CD8-positive, alpha-beta memory T cell (primary cell): ENCODE results near the gene EFCAB6. TPM values are rescaled to one million over a fixed set of nuclear protein-coding genes. Genes with fewer than 3 reads are reported as not detected.

Experiments
- CTCF ChIA-PET: fragments of 350-600 bp; sonication (Branson Sonifier 250); formaldehyde crosslinking; loops from one replicate; lab custom pipeline; 2021; ENCODE audit warnings: antibody characterized with exemption; lab: Charles Lee
- POLR2A ChIA-PET: fragments of 350-600 bp; sonication (Branson Sonifier 250); formaldehyde crosslinking; loops from one replicate; lab custom pipeline; 2021; ENCODE audit warnings: antibody characterized with exemption; lab: Charles Lee
- DNase-seq, 5 donors: peaks; one replicate each; pipeline versions ENCODE4 v3.0.0 to v3.0.0-alpha.2; 2020 to 2022; ENCODE audit warnings: mixed read lengths in 1 of 5
- H3K27ac ChIP-seq: one replicate; pipeline ENCODE4 v1.7.0; 2013; ENCODE audit warnings: low read depth, mild to moderate bottlenecking, low read length, moderate library complexity
- H3K27me3 ChIP-seq: 2 replicates; pipeline ENCODE4 v1.7.0; 2013; ENCODE audit warnings: low read length, mild to moderate bottlenecking; ENCODE audit not compliant: insufficient read depth, poor library complexity, severe bottlenecking
- H3K36me3 ChIP-seq: 2 replicates; pipeline ENCODE4 v1.7.0; 2013; ENCODE audit warnings: mild to moderate bottlenecking, low read length, moderate library complexity; ENCODE audit not compliant: insufficient read depth
- H3K4me1 ChIP-seq: 2 replicates; pipeline ENCODE4 v1.7.0; 2013; ENCODE audit warnings: mild to moderate bottlenecking, low read length, moderate library complexity; ENCODE audit not compliant: insufficient read depth
- H3K4me3 ChIP-seq: 2 replicates; pipeline ENCODE4 v1.7.0; 2013; ENCODE audit warnings: mild to moderate bottlenecking, low read length
- H3K9me3 ChIP-seq: 2 replicates; pipeline ENCODE4 v1.7.0; 2013; ENCODE audit warnings: mild to moderate bottlenecking, low read length
- H3K27ac Mint-ChIP-seq, 8 donors: one replicate each; pipeline ENCODE4 v1.8.0; 2020 to 2021; ENCODE audit warnings: mixed read lengths in 8 of 8, mild to moderate bottlenecking in 6 of 8, inconsistent platforms in 3 of 8, moderate library complexity in 3 of 8
- H3K27me3 Mint-ChIP-seq, 2 donors: one replicate each; pipeline ENCODE4 v1.8.0; 2020 to 2021; ENCODE audit warnings: mixed read lengths in 2 of 2, mild to moderate bottlenecking in 1 of 2, moderate library complexity in 1 of 2
- H3K36me3 Mint-ChIP-seq, 3 donors: one replicate each; pipeline ENCODE4 v1.8.0; 2020 to 2021; ENCODE audit warnings: mixed read lengths in 3 of 3, inconsistent platforms in 1 of 3, mild to moderate bottlenecking in 1 of 3
- H3K4me1 Mint-ChIP-seq, 3 donors: one replicate each; pipeline ENCODE4 v1.8.0; 2020 to 2021; ENCODE audit warnings: mixed read lengths in 3 of 3, inconsistent platforms in 1 of 3, mild to moderate bottlenecking in 1 of 3
- H3K4me3 Mint-ChIP-seq, 7 donors: one replicate each; pipeline ENCODE4 v1.8.0; 2020 to 2021; ENCODE audit warnings: mixed read lengths in 7 of 7, mild to moderate bottlenecking in 6 of 7, moderate library complexity in 4 of 7, inconsistent platforms in 2 of 7
- H3K9me3 Mint-ChIP-seq, 5 donors: one replicate each; pipeline ENCODE4 v1.8.0; 2020 to 2022; ENCODE audit warnings: mixed read lengths in 5 of 5, mild to moderate bottlenecking in 3 of 5, moderate library complexity in 2 of 5, inconsistent platforms in 1 of 5
- polyA plus RNA-seq: library from polyadenylated mRNA; unstranded; fragments of 300-500 nt; fragmentation: Illumina TruSeq; gene quantifications from one replicate; pipeline ENCODE4 v1.2.3, GENCODE V29; 2021
- total RNA-seq, 2 experiments: library from RNA; stranded (reverse); gene quantifications; one replicate each; pipeline ENCODE4 v1.2.3, GENCODE V29; 2021

The EFCAB6 gene
- total and polyA plus RNA-seq, 3 experiments from 2014 or later, result 0.22 to 0.72 (median 0.64) TPM

GRCh38 chr22:43731988-43732387 lies 80.1 kb downstream of the EFCAB6 start:
- DNase-seq, result no peak
- Histone ChIP-seq H3K27ac (no peak overlapping the region), H3K4me1 (no peaks in the 10 kb centered on the region), H3K27me3 (no peaks in the 10 kb centered on the region), H3K36me3 (no peaks in the 10 kb centered on the region), H3K4me3 (no peak overlapping the region), H3K9me3 (no peaks in the 10 kb centered on the region)
- CTCF ChIA-PET, result no interaction called here
- H3K4me1 Mint-ChIP-seq, result no peaks in the 10 kb centered on the region
- H3K4me3 Mint-ChIP-seq, result no peak overlapping the region
- no peak overlapping the region for H3K27ac Mint-ChIP-seq
- peaks cover 0 to 3% (median 0%) of the 10 kb centered on the region in 5 donors for H3K9me3 Mint-ChIP-seq
- H3K36me3 Mint-ChIP-seq, result no peaks in the 10 kb centered on the region
- H3K27me3 Mint-ChIP-seq, result peaks cover 8 to 18% of the 10 kb centered on the region in 2 donors
- POLR2A ChIA-PET, result no interaction called here

DNA sequence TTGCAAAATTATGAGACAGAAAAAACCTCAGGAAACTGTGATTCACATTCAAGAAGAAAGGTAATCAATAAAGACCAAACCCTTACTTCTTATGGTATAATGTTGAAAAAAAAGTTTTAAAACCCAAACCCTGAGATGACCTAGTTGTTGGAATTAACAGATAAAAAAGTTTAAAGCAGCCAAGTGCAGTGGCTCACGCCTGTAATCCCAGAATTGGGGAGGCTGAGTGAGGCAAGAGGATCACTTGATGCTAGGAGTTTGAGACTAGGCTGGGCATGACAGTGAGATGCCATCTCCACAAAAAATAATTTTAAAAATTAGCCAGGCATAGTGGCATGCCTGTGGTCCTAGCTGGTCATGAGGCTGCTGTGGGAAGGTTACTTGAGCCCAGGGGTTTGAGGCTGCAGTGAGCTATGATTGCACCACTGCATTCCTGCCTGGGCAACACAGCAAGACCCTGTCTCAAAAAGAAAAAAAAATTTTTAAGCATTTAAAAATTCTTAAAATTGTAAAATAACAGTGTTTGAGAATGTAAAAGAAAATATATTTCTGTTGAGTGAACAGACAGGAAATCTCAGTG lies 85.1 kb downstream of the EFCAB6 start:
- H3K4me1 Mint-ChIP-seq, result no peaks in the 10 kb centered on the region
- POLR2A ChIA-PET, result no interaction called here
- no peak overlapping the region for H3K27ac Mint-ChIP-seq
- Histone ChIP-seq H3K4me1 (no peaks in the 10 kb centered on the region), H3K27me3 (no peaks in the 10 kb centered on the region), H3K9me3 (no peaks in the 10 kb centered on the region), H3K36me3 (no peaks in the 10 kb centered on the region), H3K4me3 (no peak overlapping the region), H3K27ac (no peak overlapping the region)
- DNase-seq, result no peak
- H3K27me3 Mint-ChIP-seq, result peaks cover 11 to 12% of the 10 kb centered on the region in 2 donors
- H3K36me3 Mint-ChIP-seq, result no peaks in the 10 kb centered on the region
- no peak overlapping the region for H3K4me3 Mint-ChIP-seq
- peaks cover 0 to 3% (median 0%) of the 10 kb centered on the region in 5 donors for H3K9me3 Mint-ChIP-seq
- CTCF ChIA-PET, result no interaction called here

- Histone ChIP-seq H3K27ac (no peak overlapping the region), H3K27me3 (no peaks in the 10 kb centered on the region), H3K4me1 (no peaks in the 10 kb centered on the region), H3K4me3 (no peak overlapping the region), H3K36me3 (no peaks in the 10 kb centered on the region), H3K9me3 (no peaks in the 10 kb centered on the region)
- Mint-ChIP-seq H3K27me3 (peaks cover 11% of the 10 kb centered on the region in 2 donors), H3K4me1 (no peaks in the 10 kb centered on the region), H3K9me3 (peaks cover 0 to 3% (median 0%) of the 10 kb centered on the region in 5 donors), H3K36me3 (no peaks in the 10 kb centered on the region), H3K27ac (no peak overlapping the region), H3K4me3 (no peak overlapping the region)
- no peak for DNase-seq
- CTCF ChIA-PET, result no interaction called here
- POLR2A ChIA-PET, result no interaction called here
These were observed 85.8 kb downstream of the EFCAB6 start for GRCh38 chr22:43726322-43726721.

GRCh38 chr22:43723816-43724215 lies 88.3 kb downstream of the EFCAB6 start:
- DNase-seq, result no peak
- ChIA-PET CTCF (no interaction called here), POLR2A (no interaction called here)
- H3K27me3 Mint-ChIP-seq, result peaks cover 3 to 10% of the 10 kb centered on the region in 2 donors
- Histone ChIP-seq H3K27ac (no peak overlapping the region), H3K9me3 (no peaks in the 10 kb centered on the region), H3K27me3 (no peaks in the 10 kb centered on the region), H3K4me3 (no peak overlapping the region), H3K36me3 (no peaks in the 10 kb centered on the region), H3K4me1 (no peaks in the 10 kb centered on the region)
- H3K4me3 Mint-ChIP-seq, result no peak overlapping the region
- peaks cover 0 to 3% (median 0%) of the 10 kb centered on the region in 5 donors for H3K9me3 Mint-ChIP-seq
- H3K4me1 Mint-ChIP-seq, result no peaks in the 10 kb centered on the region
- no peak overlapping the region for H3K27ac Mint-ChIP-seq
- no peaks in the 10 kb centered on the region for H3K36me3 Mint-ChIP-seq

DNA sequence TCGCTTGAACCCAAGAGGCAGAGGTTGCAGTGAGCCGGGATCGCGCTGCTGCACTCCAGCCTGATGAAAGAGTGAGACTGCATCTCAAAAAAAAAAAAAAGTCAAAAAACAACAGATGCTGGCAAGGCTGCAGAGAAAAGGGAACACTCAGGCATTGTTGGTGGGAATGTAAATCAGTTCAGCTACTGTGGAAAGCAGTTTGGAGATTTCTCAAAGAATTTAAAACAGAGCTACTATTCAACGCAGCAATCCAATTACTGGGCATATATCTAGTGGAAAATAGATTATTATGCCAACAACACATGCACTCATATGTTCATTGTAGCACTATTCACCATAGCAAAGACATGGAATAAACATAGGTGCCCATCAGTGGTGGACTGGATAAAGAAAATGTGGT lies 89.7 kb downstream of the EFCAB6 start:
- CTCF ChIA-PET, result no interaction called here
- Histone ChIP-seq H3K36me3 (no peaks in the 10 kb centered on the region), H3K9me3 (no peaks in the 10 kb centered on the region), H3K27me3 (no peaks in the 10 kb centered on the region), H3K27ac (no peak overlapping the region), H3K4me3 (no peak overlapping the region), H3K4me1 (no peaks in the 10 kb centered on the region)
- peaks cover 0 to 1% (median 0%) of the 10 kb centered on the region in 5 donors for H3K9me3 Mint-ChIP-seq
- peaks cover 3 to 6% of the 10 kb centered on the region in 2 donors for H3K27me3 Mint-ChIP-seq
- POLR2A ChIA-PET, result no interaction called here
- no peak for DNase-seq
- no peak overlapping the region for H3K4me3 Mint-ChIP-seq
- H3K36me3 Mint-ChIP-seq, result no peaks in the 10 kb centered on the region
- peak overlapping the region in 1 of 8 donors; percentile 48 for H3K27ac Mint-ChIP-seq
- no peaks in the 10 kb centered on the region for H3K4me1 Mint-ChIP-seq

DNA sequence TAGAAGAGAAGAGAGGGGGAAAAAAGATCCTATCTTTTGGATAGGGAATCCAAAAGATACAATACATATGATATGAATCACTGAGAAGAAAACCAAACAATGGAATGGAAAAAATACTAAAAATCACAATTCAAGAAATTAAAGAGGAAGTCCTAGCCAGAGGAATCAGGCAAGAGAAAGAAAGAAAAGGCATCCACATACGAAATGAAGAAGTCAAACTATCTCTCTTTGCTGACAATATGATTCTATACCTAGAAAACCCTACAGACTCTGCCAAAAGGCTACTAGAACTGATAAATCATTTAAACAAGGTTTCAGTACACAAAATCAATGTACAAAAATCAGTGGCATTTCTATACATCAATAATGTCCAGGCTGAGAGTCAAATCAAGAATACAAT lies 91.4 kb downstream of the EFCAB6 start:
- Mint-ChIP-seq H3K27ac (no peak overlapping the region), H3K4me3 (no peak overlapping the region), H3K36me3 (no peaks in the 10 kb centered on the region), H3K27me3 (peaks cover 3 to 6% of the 10 kb centered on the region in 2 donors), H3K9me3 (no peaks in the 10 kb centered on the region), H3K4me1 (no peaks in the 10 kb centered on the region)
- Histone ChIP-seq H3K4me1 (no peaks in the 10 kb centered on the region), H3K27ac (no peak overlapping the region), H3K4me3 (no peak overlapping the region), H3K27me3 (no peaks in the 10 kb centered on the region), H3K9me3 (no peaks in the 10 kb centered on the region), H3K36me3 (no peaks in the 10 kb centered on the region)
- ChIA-PET POLR2A (no interaction called here), CTCF (no interaction called here)
- no peak for DNase-seq

DNA sequence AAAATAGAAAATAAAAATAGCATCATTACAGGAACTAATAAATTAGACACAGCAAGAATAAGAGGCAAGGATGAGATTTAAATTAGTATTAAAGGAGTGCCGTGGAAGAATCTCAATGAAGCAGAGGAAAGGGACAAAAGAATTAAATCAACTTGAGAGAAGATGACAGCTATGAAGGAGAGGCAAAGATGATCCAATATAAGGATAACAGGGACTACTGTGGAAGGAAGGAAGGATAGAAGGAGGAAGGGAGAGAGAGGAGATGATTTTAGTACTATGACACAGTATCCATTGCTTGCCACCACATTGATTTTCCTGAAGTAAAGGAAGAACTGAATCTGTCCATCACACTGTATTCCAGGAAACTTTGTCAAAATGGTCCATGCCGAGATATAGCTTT lies 98.0 kb downstream of the EFCAB6 start:
- H3K4me1 Mint-ChIP-seq, result no peaks in the 10 kb centered on the region
- no peak overlapping the region for H3K27ac Mint-ChIP-seq
- peaks cover 6 to 16% of the 10 kb centered on the region in 2 donors for H3K27me3 Mint-ChIP-seq
- Histone ChIP-seq H3K36me3 (no peaks in the 10 kb centered on the region), H3K4me1 (no peaks in the 10 kb centered on the region), H3K9me3 (no peaks in the 10 kb centered on the region), H3K27ac (no peak overlapping the region), H3K4me3 (no peak overlapping the region), H3K27me3 (no peaks in the 10 kb centered on the region)
- ChIA-PET CTCF (no interaction called here), POLR2A (no interaction called here)
- H3K4me3 Mint-ChIP-seq, result no peak overlapping the region
- DNase-seq, result no peak
- H3K9me3 Mint-ChIP-seq, result no peaks in the 10 kb centered on the region
- no peaks in the 10 kb centered on the region for H3K36me3 Mint-ChIP-seq

DNA sequence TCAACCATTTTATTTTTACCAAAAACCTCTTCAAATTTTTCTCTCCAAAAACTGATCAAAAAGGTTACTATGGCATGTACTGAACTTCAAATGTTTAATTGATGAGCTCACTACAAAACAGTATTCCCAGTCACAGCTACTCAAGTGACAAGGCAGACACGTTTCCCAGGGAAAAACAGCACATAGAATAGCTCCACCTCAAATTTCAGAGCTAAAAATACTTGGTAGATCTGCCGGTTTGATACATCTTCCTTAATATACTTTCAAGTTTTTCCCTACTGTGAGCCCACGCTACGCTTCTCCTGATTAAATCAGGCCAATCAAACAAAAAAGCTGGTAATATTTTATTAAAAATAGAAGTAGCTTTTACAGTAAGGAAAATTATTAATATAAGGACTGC lies 100.4 kb downstream of the EFCAB6 start:
- DNase-seq, result no peak
- no peak overlapping the region for H3K27ac ChIP-seq
- H3K4me3 ChIP-seq, result no peak overlapping the region
- no peaks in the 10 kb centered on the region for H3K36me3 Mint-ChIP-seq
- peaks cover 11 to 28% of the 10 kb centered on the region in 2 donors for H3K27me3 Mint-ChIP-seq
- no peaks in the 10 kb centered on the region for H3K36me3 ChIP-seq
- H3K4me1 ChIP-seq, result no peaks in the 10 kb centered on the region
- no peaks in the 10 kb centered on the region for H3K27me3 ChIP-seq
- ChIA-PET POLR2A (no interaction called here), CTCF (no interaction called here)
- H3K4me3 Mint-ChIP-seq, result no peak overlapping the region
- no peaks in the 10 kb centered on the region for H3K9me3 ChIP-seq
- H3K4me1 Mint-ChIP-seq, result no peaks in the 10 kb centered on the region
- no peak overlapping the region for H3K27ac Mint-ChIP-seq
- no peaks in the 10 kb centered on the region for H3K9me3 Mint-ChIP-seq
